Measurements from ENCODE around the gene PDE4D.

Gene PDE4D

GRCh38 chr5:59584858-59585846, 308.4 kb downstream of the PDE4D start:
- Histone ChIP-seq H3K27me3 (ENCODE audit: control insufficient read depth in 1 of 2, insufficient read depth in 1 of 2, low read length in 2 of 2) (no peaks in the 10 kb centered on the region), H3K27ac (ENCODE audit: low read length, poor library complexity, severe bottlenecking) (no peak overlapping the region), H3K4me2 (ENCODE audit: low read length, poor library complexity, severe bottlenecking) (no peak overlapping the region), H2BK120ac (ENCODE audit: low read depth, low read length) (no peak overlapping the region), H2AK5ac (ENCODE audit: low read length, severe bottlenecking) (peak overlapping the region; percentile 58), H4K8ac (ENCODE audit: low read length) (no peak overlapping the region), H3K18ac (ENCODE audit: low read depth in 1 of 2, low read length in 2 of 2) (no peak overlapping the region), H4K91ac (ENCODE audit: low read length) (no peak overlapping the region), H3K4me1 (ENCODE audit: control insufficient read depth, insufficient read depth, low read depth, low read length) (peaks cover 3% of the 10 kb centered on the region), H3K23ac (ENCODE audit: low read length in 2 of 2) (no peak overlapping the region), H3K9ac (ENCODE audit: low read length) (no peak overlapping the region), H3K36me3 (ENCODE audit: control insufficient read depth in 1 of 2, insufficient read depth in 2 of 2, low read depth in 1 of 2, low read length in 2 of 2) (no peaks in the 10 kb centered on the region), H3K79me1 (replicated peaks; ENCODE audit: low read length, poor library complexity, severe bottlenecking) (peaks cover 1% of the 10 kb centered on the region), H2BK15ac (ENCODE audit: low read depth, poor library complexity, severe bottlenecking) (no peak overlapping the region), H3K4ac (ENCODE audit: low read depth in 1 of 2, low read length in 2 of 2) (no peak overlapping the region), H2AFZ (ENCODE audit: low read depth, low read length) (no peak overlapping the region), H2BK5ac (ENCODE audit: low read depth, low read length, poor library complexity, severe bottlenecking) (no peak overlapping the region), H3K14ac (ENCODE audit: low read length in 2 of 2) (no peak overlapping the region), H3K4me3 (ENCODE audit: insufficient read depth in 1 of 2, low read depth in 1 of 2, low read length in 2 of 2) (no peak overlapping the region), H3K9me3 (ENCODE audit: control insufficient read depth, low read length) (no peaks in the 10 kb centered on the region), H2BK12ac (ENCODE audit: low read length in 2 of 2) (no peak overlapping the region)
- 98% methylated on average over 5 of the region's 6 CpGs for WGBS
- no peak for DNase-seq

GRCh38 chr5:59583810-59584562, 309.5 kb downstream of the PDE4D start:
- Histone ChIP-seq H3K27ac (ENCODE audit: low read length, poor library complexity, severe bottlenecking) (peak overlapping the region; percentile 16), H3K14ac (ENCODE audit: low read length in 2 of 2) (no peak overlapping the region), H2BK5ac (ENCODE audit: low read depth, low read length, poor library complexity, severe bottlenecking) (no peak overlapping the region), H2BK15ac (ENCODE audit: low read depth, poor library complexity, severe bottlenecking) (no peak overlapping the region), H3K27me3 (ENCODE audit: control insufficient read depth in 1 of 2, insufficient read depth in 1 of 2, low read length in 2 of 2) (no peaks in the 10 kb centered on the region), H2BK12ac (ENCODE audit: low read length in 2 of 2) (no peak overlapping the region), H3K4ac (ENCODE audit: low read depth in 1 of 2, low read length in 2 of 2) (peak overlapping the region in 1 of 2 experiments; percentile 26), H4K8ac (ENCODE audit: low read length) (no peak overlapping the region), H3K79me1 (replicated peaks; ENCODE audit: low read length, poor library complexity, severe bottlenecking) (peaks cover 1% of the 10 kb centered on the region), H3K9me3 (ENCODE audit: control insufficient read depth, low read length) (no peaks in the 10 kb centered on the region), H3K9ac (ENCODE audit: low read length) (no peak overlapping the region), H2BK120ac (ENCODE audit: low read depth, low read length) (no peak overlapping the region), H3K18ac (ENCODE audit: low read depth in 1 of 2, low read length in 2 of 2) (no peak overlapping the region), H3K4me2 (ENCODE audit: low read length, poor library complexity, severe bottlenecking) (peak overlapping the region; percentile 19), H3K4me1 (ENCODE audit: control insufficient read depth, insufficient read depth, low read depth, low read length) (peaks cover 3% of the 10 kb centered on the region), H2AFZ (ENCODE audit: low read depth, low read length) (no peak overlapping the region), H4K91ac (ENCODE audit: low read length) (no peak overlapping the region), H2AK5ac (ENCODE audit: low read length, severe bottlenecking) (peak overlapping the region; percentile 39), H3K4me3 (ENCODE audit: insufficient read depth in 1 of 2, low read depth in 1 of 2, low read length in 2 of 2) (no peak overlapping the region), H3K36me3 (ENCODE audit: control insufficient read depth in 1 of 2, insufficient read depth in 2 of 2, low read depth in 1 of 2, low read length in 2 of 2) (no peaks in the 10 kb centered on the region), H3K23ac (ENCODE audit: low read length in 2 of 2) (no peak overlapping the region)
- no peak for DNase-seq
- 80% methylated on average over 4 of the region's 8 CpGs for WGBS

DNA sequence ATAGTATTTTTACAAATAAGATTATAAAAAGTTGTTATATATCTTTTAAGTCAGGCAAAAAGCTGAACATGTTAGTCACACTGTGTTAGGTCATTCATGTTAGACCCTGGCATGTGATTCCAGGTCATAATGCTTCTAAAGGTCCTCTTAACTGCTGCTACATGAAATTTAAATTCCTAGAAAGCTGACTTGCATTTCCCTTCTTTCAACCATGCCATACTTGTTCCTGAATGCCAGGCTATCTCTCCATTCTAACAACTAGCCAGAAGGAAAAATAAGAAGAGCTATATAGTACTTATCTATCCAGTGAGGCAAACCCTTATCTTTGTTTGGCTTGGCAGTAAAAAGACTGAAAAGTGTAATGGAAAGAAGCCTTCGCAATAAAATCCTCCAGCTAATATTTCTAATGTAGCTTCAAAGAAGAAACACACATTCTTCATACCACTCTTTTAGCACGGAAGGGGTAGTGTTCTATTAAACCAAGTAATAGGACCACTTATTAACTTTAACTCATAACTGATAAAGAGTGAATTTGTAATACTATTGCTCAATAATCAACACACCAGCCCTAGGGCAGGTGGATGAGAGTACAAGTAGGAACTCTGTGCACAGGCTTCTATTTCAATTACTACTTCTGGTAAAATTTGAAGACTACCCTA, 310.2 kb downstream of the PDE4D start:
- no peak overlapping the region for H2BK120ac ChIP-seq (ENCODE audit: low read depth, low read length)

DNA sequence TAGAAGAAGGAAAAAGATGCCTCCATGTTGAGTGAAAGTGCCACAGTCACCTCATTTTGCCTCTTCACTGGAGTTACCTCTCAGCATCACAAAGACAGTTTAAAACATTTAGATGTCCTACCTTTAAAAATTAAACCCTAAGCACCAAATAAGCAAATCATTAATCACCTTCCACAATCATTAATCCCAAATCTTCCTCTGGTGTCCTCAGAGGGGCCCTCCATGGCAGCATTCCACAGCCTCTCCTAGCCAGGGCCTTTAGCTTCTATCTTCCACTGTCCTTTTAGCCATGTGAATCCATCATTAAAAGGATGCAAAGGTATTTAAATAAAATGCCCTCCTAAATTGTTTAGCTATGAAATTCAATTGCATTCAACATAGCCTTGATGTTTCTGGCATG, 310.8 kb downstream of the PDE4D start:
- H4K8ac ChIP-seq (ENCODE audit: low read length) = no peak overlapping the region
- H2BK5ac ChIP-seq (ENCODE audit: low read depth, low read length, poor library complexity, severe bottlenecking) = no peak overlapping the region
- no peak for DNase-seq
- no peak overlapping the region for H2BK15ac ChIP-seq (ENCODE audit: low read depth, poor library complexity, severe bottlenecking)
- H3K27me3 ChIP-seq (ENCODE audit: control insufficient read depth in 1 of 2, insufficient read depth in 1 of 2, low read length in 2 of 2) = no peaks in the 10 kb centered on the region
- no peaks in the 10 kb centered on the region for H3K9me3 ChIP-seq (ENCODE audit: control insufficient read depth, low read length)
- no peak overlapping the region for H2BK120ac ChIP-seq (ENCODE audit: low read depth, low read length)
- no peaks in the 10 kb centered on the region for H3K36me3 ChIP-seq (ENCODE audit: control insufficient read depth in 1 of 2, insufficient read depth in 2 of 2, low read depth in 1 of 2, low read length in 2 of 2)
- H3K79me1 ChIP-seq (replicated peaks; ENCODE audit: low read length, poor library complexity, severe bottlenecking) = peaks cover 1% of the 10 kb centered on the region
- peaks cover 3% of the 10 kb centered on the region for H3K4me1 ChIP-seq (ENCODE audit: control insufficient read depth, insufficient read depth, low read depth, low read length)
- H3K4me3 ChIP-seq (ENCODE audit: insufficient read depth in 1 of 2, low read depth in 1 of 2, low read length in 2 of 2) = no peak overlapping the region
- no peak overlapping the region for H3K23ac ChIP-seq (ENCODE audit: low read length in 2 of 2)
- H2AK5ac ChIP-seq (ENCODE audit: low read length, severe bottlenecking) = no peak overlapping the region
- no peak overlapping the region for H3K18ac ChIP-seq (ENCODE audit: low read depth in 1 of 2, low read length in 2 of 2)
- H3K9ac ChIP-seq (ENCODE audit: low read length) = no peak overlapping the region
- H2BK12ac ChIP-seq (ENCODE audit: low read length in 2 of 2) = no peak overlapping the region
- no peak overlapping the region for H3K14ac ChIP-seq (ENCODE audit: low read length in 2 of 2)
- H2AFZ ChIP-seq (ENCODE audit: low read depth, low read length) = no peak overlapping the region
- no peak overlapping the region for H3K4me2 ChIP-seq (ENCODE audit: low read length, poor library complexity, severe bottlenecking)
- H3K4ac ChIP-seq (ENCODE audit: low read depth in 1 of 2, low read length in 2 of 2) = no peak overlapping the region
- no peak overlapping the region for H4K91ac ChIP-seq (ENCODE audit: low read length)
- H3K27ac ChIP-seq (ENCODE audit: low read length, poor library complexity, severe bottlenecking) = no peak overlapping the region

More for the DNA sequence above, 310.2 kb downstream of the PDE4D start:
- H4K8ac ChIP-seq (ENCODE audit: low read length) = no peak overlapping the region
- no peak overlapping the region for H2AFZ ChIP-seq (ENCODE audit: low read depth, low read length)
- H2AK5ac ChIP-seq (ENCODE audit: low read length, severe bottlenecking) = no peak overlapping the region
- no peak overlapping the region for H2BK15ac ChIP-seq (ENCODE audit: low read depth, poor library complexity, severe bottlenecking)
- no peak overlapping the region for H3K18ac ChIP-seq (ENCODE audit: low read depth in 1 of 2, low read length in 2 of 2)
- H3K9ac ChIP-seq (ENCODE audit: low read length) = no peak overlapping the region
- H3K9me3 ChIP-seq (ENCODE audit: control insufficient read depth, low read length) = no peaks in the 10 kb centered on the region
- H3K79me1 ChIP-seq (replicated peaks; ENCODE audit: low read length, poor library complexity, severe bottlenecking) = peaks cover 1% of the 10 kb centered on the region
- H3K4ac ChIP-seq (ENCODE audit: low read depth in 1 of 2, low read length in 2 of 2) = no peak overlapping the region
- H2BK12ac ChIP-seq (ENCODE audit: low read length in 2 of 2) = no peak overlapping the region
- H3K27me3 ChIP-seq (ENCODE audit: control insufficient read depth in 1 of 2, insufficient read depth in 1 of 2, low read length in 2 of 2) = no peaks in the 10 kb centered on the region
- H3K4me2 ChIP-seq (ENCODE audit: low read length, poor library complexity, severe bottlenecking) = no peak overlapping the region
- DNase-seq = no peak
- no peak overlapping the region for H4K91ac ChIP-seq (ENCODE audit: low read length)
- peak overlapping the region; percentile 57 for H3K27ac ChIP-seq (ENCODE audit: low read length, poor library complexity, severe bottlenecking)
- no CpG with 5 or more reads among the region's 2 CpGs for WGBS
- H3K4me3 ChIP-seq (ENCODE audit: insufficient read depth in 1 of 2, low read depth in 1 of 2, low read length in 2 of 2) = no peak overlapping the region
- H3K36me3 ChIP-seq (ENCODE audit: control insufficient read depth in 1 of 2, insufficient read depth in 2 of 2, low read depth in 1 of 2, low read length in 2 of 2) = no peaks in the 10 kb centered on the region
- H3K4me1 ChIP-seq (ENCODE audit: control insufficient read depth, insufficient read depth, low read depth, low read length) = peaks cover 3% of the 10 kb centered on the region
- H2BK5ac ChIP-seq (ENCODE audit: low read depth, low read length, poor library complexity, severe bottlenecking) = no peak overlapping the region
- H3K14ac ChIP-seq (ENCODE audit: low read length in 2 of 2) = no peak overlapping the region
- H3K23ac ChIP-seq (ENCODE audit: low read length in 2 of 2) = no peak overlapping the region

All from mesenchymal stem cell (in vitro differentiated cells and primary cell).